Measurements from ENCODE around the gene KBTBD4. TPM values are rescaled to one million over a fixed set of nuclear protein-coding genes. Genes with fewer than 3 reads are reported as not detected.

Gene KBTBD4
- total RNA-seq, 1 experiment from 2014 or later, result 13.2 TPM

GRCh38 chr11:47620836-47621378 lies 42.1 kb upstream of the KBTBD4 start (continued):
- no peak for TF ChIP-seq CEBPB (IDR thresholded peaks at IDR 0.05; ENCODE audit: low read depth)
- no peak for TF ChIP-seq RAD21 (IDR thresholded peaks at IDR 0.05; ENCODE audit: low read depth)
- no peak for TF ChIP-seq FOSL1 (IDR thresholded peaks at IDR 0.05; ENCODE audit: low read depth)
- TF ChIP-seq SIN3A (IDR thresholded peaks at IDR 0.05; ENCODE audit: low read depth), result no peak
- no peak for TF ChIP-seq ELF1 (IDR thresholded peaks at IDR 0.05; ENCODE audit: borderline replicate concordance, low read depth)

DNA sequence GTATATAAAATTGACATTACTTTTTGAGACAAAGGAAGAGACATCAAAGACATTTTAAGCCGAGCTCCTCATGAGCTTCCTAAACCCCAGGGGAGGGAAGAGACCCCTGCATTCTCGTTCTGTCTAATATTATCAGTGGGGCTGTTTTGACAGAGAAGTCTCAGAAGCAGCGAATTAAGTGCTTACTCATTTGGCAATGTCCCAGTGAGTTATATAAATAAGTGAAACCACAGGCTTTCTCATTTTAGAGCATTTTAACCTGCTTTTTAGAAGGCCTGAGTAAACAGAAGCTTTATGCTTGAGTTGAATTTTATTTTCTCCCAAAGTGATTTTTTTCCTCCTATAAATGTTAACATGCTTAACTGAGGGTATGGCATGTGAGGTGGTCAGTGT lies 38.6 kb upstream of the KBTBD4 start:
- no peak overlapping the region for H3K9ac ChIP-seq (ENCODE audit: low read length)
- H3K4me3 ChIP-seq (replicated peaks in 1 of 2; ENCODE audit: low read depth in 1 of 2, low read length in 2 of 2), result no peak overlapping the region
- H4K20me1 ChIP-seq (ENCODE audit: insufficient read depth), result no peaks in the 10 kb centered on the region; the same call in 1 of the 2 replicates
- no peaks in the 10 kb centered on the region for H3K9me3 ChIP-seq (ENCODE audit: control insufficient read depth in 1 of 2, insufficient read depth in 1 of 2, low read depth in 1 of 2, low read length in 2 of 2)
- no peak overlapping the region for H3K27ac ChIP-seq (ENCODE audit: low read depth, low read length)
- no peaks in the 10 kb centered on the region for H3K27me3 ChIP-seq (ENCODE audit: insufficient read depth, low read length)
- DNase-seq (ENCODE audit: low read depth, low spot score) (no peak), ATAC-seq (no peak)
- no peak overlapping the region for H3K4me2 ChIP-seq (ENCODE audit: low read length)
- RAD21 ChIA-PET (ENCODE audit: low non-redundant PET in 1 of 2, low total read pairs in 2 of 2, uncharacterized antibody in 2 of 2, unreplicated experiment in 2 of 2), result no interaction called here
- no TSS peak for BruUV-seq (replicated peaks)
- CTCF ChIA-PET, result interaction anchor here (1.1 kb wide), 1 partner anchor 243 kb away, joined by 5 read pairs; no protein-coding TSS in a partner anchor
- no peaks in the 10 kb centered on the region for H3K9me2 ChIP-seq (ENCODE audit: insufficient read depth)
- TF ChIP-seq SP1 (IDR thresholded peaks at IDR 0.05; ENCODE audit: low read depth) (no peak), RAD21 (IDR thresholded peaks at IDR 0.05; ENCODE audit: low read depth) (no peak), FOSL1 (IDR thresholded peaks at IDR 0.05; ENCODE audit: low read depth) (no peak), ELF1 (IDR thresholded peaks at IDR 0.05; ENCODE audit: borderline replicate concordance, low read depth) (no peak), TCF7L2 (IDR thresholded peaks at IDR 0.05; ENCODE audit: borderline replicate concordance, extremely low read depth, insufficient read depth, insufficient read length) (no peak), EGR1 (IDR thresholded peaks at IDR 0.05; ENCODE audit: low read depth) (no peak), JUND (IDR thresholded peaks at IDR 0.05) (no peak), CEBPB (IDR thresholded peaks at IDR 0.05; ENCODE audit: low read depth) (no peak), ZNF274 (IDR thresholded peaks at IDR 0.05; ENCODE audit: low read depth, low read length) (no peak), EZH2 (IDR thresholded peaks at IDR 0.05) (no peak), POLR2A (IDR thresholded peaks at IDR 0.05; ENCODE audit: borderline replicate concordance, extremely low read depth, insufficient read depth, insufficient read length) (no peak), CTCF (IDR thresholded peaks at IDR 0.05 in 2 of 3, conservative IDR thresholded peaks at IDR 0.05 in 1 of 3; ENCODE audit: borderline replicate concordance in 1 of 3, insufficient read depth in 1 of 3, low read depth in 2 of 3, low read length in 2 of 3) (no peak), SRF (IDR thresholded peaks at IDR 0.05; ENCODE audit: low read depth) (no peak), POLR2AphosphoS5 (IDR thresholded peaks at IDR 0.05; ENCODE audit: low read depth, low read length) (no peak), CBX3 (IDR thresholded peaks at IDR 0.05; ENCODE audit: low read depth) (no peak)
- TF ChIP-seq, protein P1, sequence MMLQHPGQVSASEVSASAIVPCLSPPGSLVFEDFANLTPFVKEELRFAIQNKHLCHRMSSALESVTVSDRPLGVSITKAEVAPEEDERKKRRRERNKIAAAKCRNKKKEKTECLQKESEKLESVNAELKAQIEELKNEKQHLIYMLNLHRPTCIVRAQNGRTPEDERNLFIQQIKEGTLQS (IDR thresholded peaks at IDR 0.05), result no peak
- TF ChIP-seq, protein P2, sequence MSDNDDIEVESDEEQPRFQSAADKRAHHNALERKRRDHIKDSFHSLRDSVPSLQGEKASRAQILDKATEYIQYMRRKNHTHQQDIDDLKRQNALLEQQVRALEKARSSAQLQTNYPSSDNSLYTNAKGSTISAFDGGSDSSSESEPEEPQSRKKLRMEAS (IDR thresholded peaks at IDR 0.05), result no peak
- H2AFZ ChIP-seq (ENCODE audit: low read depth, low read length, poor library complexity, severe bottlenecking), result no peak overlapping the region
- no peaks in the 10 kb centered on the region for H3K79me2 ChIP-seq (ENCODE audit: insufficient read depth, low read length)
- H3K36me3 ChIP-seq (ENCODE audit: control insufficient read depth in 1 of 2, insufficient read depth in 2 of 2, low read length in 2 of 2), result peaks cover 25 to 28% of the 10 kb centered on the region in 2 experiments
- intact Hi-C loops (cut with micrococcal nuclease), result loop anchor here (5.0 to 10.0 kb wide), 2 partner anchors 153 to 245 kb away; no protein-coding TSS in a partner anchor
- H3K4me1 ChIP-seq (ENCODE audit: control insufficient read depth in 1 of 2, insufficient read depth in 2 of 2, low read length in 2 of 2), result no peaks in the 10 kb centered on the region
- POLR2A ChIA-PET, result no interaction called here

Measured in HCT116 (cell line).